Measurements from ENCODE around the gene HOMER1. TPM values are rescaled to one million over a fixed set of nuclear protein-coding genes. Genes with fewer than 3 reads are reported as not detected.

HOMER1 gene
- total RNA-seq, 1 donor from 2014 or later: 7.4 TPM

- TF ChIP-seq, protein P1, sequence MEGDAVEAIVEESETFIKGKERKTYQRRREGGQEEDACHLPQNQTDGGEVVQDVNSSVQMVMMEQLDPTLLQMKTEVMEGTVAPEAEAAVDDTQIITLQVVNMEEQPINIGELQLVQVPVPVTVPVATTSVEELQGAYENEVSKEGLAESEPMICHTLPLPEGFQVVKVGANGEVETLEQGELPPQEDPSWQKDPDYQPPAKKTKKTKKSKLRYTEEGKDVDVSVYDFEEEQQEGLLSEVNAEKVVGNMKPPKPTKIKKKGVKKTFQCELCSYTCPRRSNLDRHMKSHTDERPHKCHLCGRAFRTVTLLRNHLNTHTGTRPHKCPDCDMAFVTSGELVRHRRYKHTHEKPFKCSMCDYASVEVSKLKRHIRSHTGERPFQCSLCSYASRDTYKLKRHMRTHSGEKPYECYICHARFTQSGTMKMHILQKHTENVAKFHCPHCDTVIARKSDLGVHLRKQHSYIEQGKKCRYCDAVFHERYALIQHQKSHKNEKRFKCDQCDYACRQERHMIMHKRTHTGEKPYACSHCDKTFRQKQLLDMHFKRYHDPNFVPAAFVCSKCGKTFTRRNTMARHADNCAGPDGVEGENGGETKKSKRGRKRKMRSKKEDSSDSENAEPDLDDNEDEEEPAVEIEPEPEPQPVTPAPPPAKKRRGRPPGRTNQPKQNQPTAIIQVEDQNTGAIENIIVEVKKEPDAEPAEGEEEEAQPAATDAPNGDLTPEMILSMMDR (IDR thresholded peaks at IDR 0.05): no peak
- no peak overlapping the region for H3K4me3 ChIP-seq
These were observed 96.4 kb downstream of the HOMER1 start for GRCh38 chr5:79417495-79417894.

GRCh38 chr5:79416499-79416898 is 97.4 kb downstream of the HOMER1 start:
- no peak for DNase-seq
- Histone ChIP-seq H3K36me3 (no peaks in the 10 kb centered on the region), H3K4me3 (no peak overlapping the region), H3K4me1 (no peaks in the 10 kb centered on the region), H3K27ac (peak overlapping the region; percentile 26), H3K9me3 (no peaks in the 10 kb centered on the region), H3K27me3 (no peaks in the 10 kb centered on the region)
- TF ChIP-seq, protein P1 (IDR thresholded peaks at IDR 0.05): no peak
- intact Hi-C loops (cut with DNase I): no loop called here
- ATAC-seq: peak; percentile 82

More at GRCh38 chr5:79417495-79417894, 96.4 kb downstream of the HOMER1 start:
- intact Hi-C loops (cut with DNase I): no loop called here
- no peak for DNase-seq
- Histone ChIP-seq H3K4me1 (no peaks in the 10 kb centered on the region), H3K9me3 (no peaks in the 10 kb centered on the region), H3K27me3 (no peaks in the 10 kb centered on the region), H3K27ac (no peak overlapping the region), H3K36me3 (no peaks in the 10 kb centered on the region)
- no peak for ATAC-seq

DNA sequence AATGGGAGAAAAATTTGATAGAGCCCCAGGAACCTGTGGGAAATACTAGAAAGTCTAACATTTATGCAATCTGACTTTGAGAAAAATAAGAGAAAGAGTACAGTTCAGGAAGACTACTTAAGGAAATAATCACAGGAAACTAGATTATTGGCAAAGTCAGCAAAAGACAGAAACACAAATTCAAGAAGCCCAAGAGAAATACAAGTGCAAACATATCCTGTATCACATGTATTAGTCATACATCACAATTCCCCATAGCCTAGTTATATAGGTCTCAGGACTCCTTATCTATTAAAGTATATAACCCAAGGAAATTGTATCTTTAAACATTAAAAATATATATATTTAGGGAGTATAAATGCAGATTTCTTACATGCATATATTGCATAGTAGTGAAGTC is 100.8 kb downstream of the HOMER1 start:
- Histone ChIP-seq H3K27me3 (no peaks in the 10 kb centered on the region), H3K4me1 (no peaks in the 10 kb centered on the region), H3K4me3 (no peak overlapping the region), H3K9me3 (peaks cover 4% of the 10 kb centered on the region), H3K27ac (no peak overlapping the region), H3K36me3 (no peaks in the 10 kb centered on the region)
- intact Hi-C loops (cut with DNase I): no loop called here
- ATAC-seq: no peak
- no peak for DNase-seq
- TF ChIP-seq, protein P1 (IDR thresholded peaks at IDR 0.05): no peak

GRCh38 chr5:79408028-79408427 is 105.9 kb downstream of the HOMER1 start:
- Histone ChIP-seq H3K4me1 (no peaks in the 10 kb centered on the region), H3K27ac (no peak overlapping the region), H3K9me3 (peaks cover 4% of the 10 kb centered on the region), H3K36me3 (no peaks in the 10 kb centered on the region), H3K27me3 (no peaks in the 10 kb centered on the region), H3K4me3 (no peak overlapping the region)
- intact Hi-C loops (cut with DNase I): no loop called here
- DNase-seq: no peak
- TF ChIP-seq, protein P1 (IDR thresholded peaks at IDR 0.05): no peak
- ATAC-seq: no peak

- no peaks in the 10 kb centered on the region for H3K4me1 ChIP-seq
- DNase-seq (no peak), ATAC-seq (no peak)
- H3K36me3 ChIP-seq: no peaks in the 10 kb centered on the region
- no peak overlapping the region for H3K27ac ChIP-seq
- intact Hi-C loops (cut with DNase I): no loop called here
- H3K9me3 ChIP-seq: peaks cover 4% of the 10 kb centered on the region
- H3K4me3 ChIP-seq: no peak overlapping the region
- TF ChIP-seq, protein P1 (IDR thresholded peaks at IDR 0.05): no peak
- H3K27me3 ChIP-seq: no peaks in the 10 kb centered on the region
These were observed 106.3 kb downstream of the HOMER1 start for GRCh38 chr5:79407591-79407990.

DNA sequence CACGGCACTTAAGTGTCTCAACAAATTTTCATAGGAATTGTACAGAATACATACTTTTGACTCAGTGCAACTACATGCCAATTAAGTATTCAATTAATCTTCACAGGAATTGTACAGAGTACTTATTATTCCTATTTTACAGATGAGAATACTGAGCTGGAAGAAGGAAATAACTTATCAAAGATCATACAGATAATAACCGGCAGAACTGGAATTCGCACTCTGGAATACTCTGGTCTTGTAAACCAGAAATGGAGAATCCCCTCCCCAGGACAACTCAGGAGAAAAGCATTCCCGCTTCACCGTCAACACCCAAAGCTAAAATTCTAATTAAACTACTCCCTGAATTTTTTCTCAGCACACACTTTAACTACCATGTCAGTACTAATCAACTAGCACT is 112.7 kb downstream of the HOMER1 start:
- no peak for ATAC-seq
- no peak for DNase-seq
- Histone ChIP-seq H3K9me3 (no peaks in the 10 kb centered on the region), H3K27ac (no peak overlapping the region), H3K36me3 (no peaks in the 10 kb centered on the region), H3K4me1 (no peaks in the 10 kb centered on the region), H3K4me3 (no peak overlapping the region), H3K27me3 (no peaks in the 10 kb centered on the region)
- TF ChIP-seq, protein P1 (IDR thresholded peaks at IDR 0.05): no peak
- intact Hi-C loops (cut with DNase I): no loop called here
